Right atrium auricular region (tissue), 2 donors: ENCODE data around the gene MRPL55. TPM values are rescaled to one million over a fixed set of nuclear protein-coding genes. Genes with fewer than 3 reads are reported as not detected.
A peak's percentile ranks its signal among the peaks of the same experiment; 100 is the strongest.

Experiments used
- DNase-seq: peaks from one replicate; pipeline ENCODE4 v3.0.0-alpha.2; 2019; ENCODE audit warnings: low spot score
- H3K27ac ChIP-seq, 2 donors: fragments of 200-600 bp; sonication (generic); 1 replicate in 1 of 2; 2 replicates in 1 of 2; pipeline ENCODE4 v1.5.1; 2016 to 2019
- H3K27me3 ChIP-seq, 2 donors: fragments of 200-600 bp; sonication (generic); one replicate each; pipeline versions ENCODE4 v1.5.1 to v1.6.0; 2017 to 2019
- H3K36me3 ChIP-seq: fragments of 200-600 bp; sonication (generic); one replicate; pipeline ENCODE4 v1.5.1; 2016
- H3K4me1 ChIP-seq, 2 donors: fragments of 200-600 bp; sonication (generic); one replicate each; pipeline versions ENCODE4 v1.5.1 to v1.6.0; 2017 to 2019
- H3K4me3 ChIP-seq, 2 donors: fragments of 200-600 bp; sonication (generic); 1 replicate in 1 of 2; 2 replicates in 1 of 2; pipeline ENCODE4 v1.5.1; 2017 to 2019; ENCODE audit warnings: mild to moderate bottlenecking in 1 of 2, moderate library complexity in 1 of 2
- H3K9me3 ChIP-seq, 2 donors: fragments of 200-600 bp; sonication (generic); one replicate each; pipeline ENCODE4 v1.5.1; 2019
- total RNA-seq, 2 donors: library from RNA; depleted of rRNA; stranded (reverse); fragments of >200 nt; gene quantifications; one replicate each; pipeline ENCODE4 v1.1.0, GENCODE V29; 2016
- TF ChIP-seq, protein P1 (sequence below), 2 donors: fragments of 200-600 bp; sonication (generic); IDR thresholded peaks; one replicate each; pipeline ENCODE4 v1.5.1; 2019; ENCODE audit warnings: antibody characterized with exemption in 2 of 2

MRPL55 gene
- total RNA-seq, 2 donors from 2014 or later = 76.6 to 81.2 TPM

DNA sequence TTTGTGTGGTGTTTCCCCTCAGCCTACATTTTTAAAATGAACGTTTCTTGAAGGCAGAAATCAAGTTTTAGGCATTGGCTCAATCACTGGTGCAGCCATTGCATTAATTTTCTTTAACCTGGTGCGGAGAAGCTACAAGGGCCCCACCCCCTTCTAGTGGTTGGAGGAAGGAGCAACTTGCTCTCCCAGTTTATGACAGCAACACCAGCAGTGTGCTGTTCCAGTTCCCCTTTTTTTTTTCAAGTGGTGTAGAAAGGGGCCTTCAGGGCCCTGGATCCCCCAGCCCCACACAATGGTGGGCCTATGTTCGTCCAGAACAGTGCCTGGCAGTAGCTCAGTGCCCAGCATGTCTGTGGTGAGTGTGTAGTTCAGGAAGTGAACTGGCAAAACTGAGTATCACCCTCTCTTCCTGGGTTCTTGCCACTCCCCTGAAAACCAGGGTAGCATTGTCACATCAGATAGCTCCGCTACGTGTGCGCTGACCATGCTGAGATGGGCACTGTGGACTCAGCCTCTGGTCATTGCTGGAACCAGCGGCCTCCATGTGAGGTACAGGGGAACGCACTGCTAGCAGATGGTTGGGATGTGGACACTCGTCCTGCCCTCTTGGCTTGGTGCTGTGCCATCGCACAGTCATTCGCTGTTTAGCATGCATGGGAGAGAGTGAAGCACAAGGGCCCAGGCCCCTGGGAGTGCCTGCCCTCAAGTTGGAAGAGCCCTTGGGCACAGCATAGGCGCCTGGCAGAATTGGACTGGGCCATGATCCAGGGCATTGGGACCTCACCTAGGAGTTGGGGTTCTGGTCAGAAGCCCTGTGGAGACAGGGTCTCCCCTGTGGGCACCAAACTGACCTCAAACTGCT, 19.3 kb downstream of the MRPL55 start:
- peaks cover 5% of the 10 kb centered on the region for H3K36me3 ChIP-seq
- H3K27ac ChIP-seq = peak overlapping the region in 1 of 2 donors; percentile 22
- peaks cover 0 to 87% of the 10 kb centered on the region in 2 donors for H3K4me1 ChIP-seq
- no peaks in the 10 kb centered on the region for H3K27me3 ChIP-seq
- H3K9me3 ChIP-seq = peaks cover 0 to 10% of the 10 kb centered on the region in 2 donors
- TF ChIP-seq, protein P1, sequence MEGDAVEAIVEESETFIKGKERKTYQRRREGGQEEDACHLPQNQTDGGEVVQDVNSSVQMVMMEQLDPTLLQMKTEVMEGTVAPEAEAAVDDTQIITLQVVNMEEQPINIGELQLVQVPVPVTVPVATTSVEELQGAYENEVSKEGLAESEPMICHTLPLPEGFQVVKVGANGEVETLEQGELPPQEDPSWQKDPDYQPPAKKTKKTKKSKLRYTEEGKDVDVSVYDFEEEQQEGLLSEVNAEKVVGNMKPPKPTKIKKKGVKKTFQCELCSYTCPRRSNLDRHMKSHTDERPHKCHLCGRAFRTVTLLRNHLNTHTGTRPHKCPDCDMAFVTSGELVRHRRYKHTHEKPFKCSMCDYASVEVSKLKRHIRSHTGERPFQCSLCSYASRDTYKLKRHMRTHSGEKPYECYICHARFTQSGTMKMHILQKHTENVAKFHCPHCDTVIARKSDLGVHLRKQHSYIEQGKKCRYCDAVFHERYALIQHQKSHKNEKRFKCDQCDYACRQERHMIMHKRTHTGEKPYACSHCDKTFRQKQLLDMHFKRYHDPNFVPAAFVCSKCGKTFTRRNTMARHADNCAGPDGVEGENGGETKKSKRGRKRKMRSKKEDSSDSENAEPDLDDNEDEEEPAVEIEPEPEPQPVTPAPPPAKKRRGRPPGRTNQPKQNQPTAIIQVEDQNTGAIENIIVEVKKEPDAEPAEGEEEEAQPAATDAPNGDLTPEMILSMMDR (IDR thresholded peaks at IDR 0.05) = no peak
- no peak overlapping the region for H3K4me3 ChIP-seq
- no peak for DNase-seq

DNA sequence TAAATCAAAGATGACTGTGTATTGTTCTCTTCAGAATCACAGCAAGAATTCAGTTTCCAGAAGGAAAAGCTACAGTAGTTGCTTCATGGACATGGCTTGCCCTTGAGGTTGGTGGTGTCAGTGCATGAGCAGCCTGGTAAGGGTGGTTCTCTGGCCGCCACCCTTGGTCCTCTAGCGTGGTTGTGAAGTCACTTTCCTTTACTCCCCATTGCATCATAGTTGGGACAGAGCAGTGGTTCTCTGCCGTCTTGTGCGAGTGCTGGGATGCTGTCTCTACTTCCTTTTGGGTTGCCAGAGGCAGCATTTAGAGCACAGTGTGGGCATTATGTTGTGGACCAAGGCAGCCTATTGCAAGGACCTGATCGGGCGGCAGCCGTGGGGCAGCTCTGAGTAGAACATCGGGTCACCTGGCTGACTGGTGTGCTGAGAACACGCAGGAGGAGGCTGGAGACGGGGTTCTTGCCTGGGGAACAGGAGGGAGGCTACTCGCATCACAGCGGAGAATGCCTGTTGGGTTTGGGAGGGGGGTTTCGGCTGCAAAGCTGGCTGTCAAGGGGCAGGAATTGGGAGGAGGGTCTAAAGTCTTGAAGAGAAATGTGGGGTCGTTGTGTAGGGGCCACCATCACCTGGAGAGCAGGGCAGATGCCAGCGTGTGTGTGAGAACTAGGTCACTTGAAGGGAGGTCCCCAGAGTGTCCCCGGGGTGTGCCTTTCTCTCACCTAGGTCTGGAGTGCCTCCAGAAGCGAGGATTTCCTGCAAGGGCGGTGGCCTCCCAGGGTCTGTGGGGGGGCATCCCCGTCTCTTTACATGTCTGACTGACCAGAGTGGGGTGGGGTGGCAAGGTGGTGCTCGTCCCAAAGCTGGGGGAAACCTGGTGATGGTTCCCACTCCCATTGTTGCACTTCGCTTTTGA, 20.3 kb downstream of the MRPL55 start:
- Histone ChIP-seq H3K4me3 (no peak overlapping the region), H3K4me1 (peaks cover 0 to 96% of the 10 kb centered on the region in 2 donors), H3K27me3 (no peaks in the 10 kb centered on the region), H3K27ac (peak overlapping the region; percentile 67 to 97), H3K36me3 (peaks cover 5% of the 10 kb centered on the region), H3K9me3 (peaks cover 0 to under 1% of the 10 kb centered on the region in 2 donors)
- TF ChIP-seq, protein P1 (IDR thresholded peaks at IDR 0.05) = no peak
- DNase-seq = no peak

DNA sequence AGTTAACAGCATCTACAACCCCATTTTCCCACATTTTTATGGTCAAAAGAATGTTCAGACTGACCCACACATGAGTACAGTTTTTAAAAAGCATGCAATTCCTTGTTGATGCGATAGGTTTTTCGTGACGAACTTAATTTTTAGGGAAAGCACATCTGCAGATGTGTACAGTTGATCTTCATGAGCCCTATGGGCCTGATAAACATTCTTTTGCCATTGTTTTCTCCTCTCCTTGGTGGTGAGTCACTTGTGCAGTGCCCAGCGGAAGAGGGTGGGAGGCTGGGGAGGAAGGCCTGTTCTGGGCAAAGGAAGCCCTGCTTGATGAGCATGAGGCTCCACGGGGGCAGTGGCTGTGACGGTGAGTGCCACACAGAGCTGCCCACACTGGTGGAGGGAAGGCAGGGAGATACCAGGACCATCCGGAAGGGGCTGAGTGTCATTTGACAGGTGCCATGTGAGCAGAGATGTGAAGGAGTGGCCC, 21.3 kb downstream of the MRPL55 start:
- Histone ChIP-seq H3K4me3 (no peak overlapping the region), H3K27ac (peak overlapping the region; percentile 67 to 97), H3K9me3 (no peaks in the 10 kb centered on the region), H3K36me3 (peaks cover 12% of the 10 kb centered on the region), H3K4me1 (peaks cover 0 to 94% of the 10 kb centered on the region in 2 donors), H3K27me3 (no peaks in the 10 kb centered on the region)
- DNase-seq = no peak
- TF ChIP-seq, protein P1 (IDR thresholded peaks at IDR 0.05) = no peak

DNA sequence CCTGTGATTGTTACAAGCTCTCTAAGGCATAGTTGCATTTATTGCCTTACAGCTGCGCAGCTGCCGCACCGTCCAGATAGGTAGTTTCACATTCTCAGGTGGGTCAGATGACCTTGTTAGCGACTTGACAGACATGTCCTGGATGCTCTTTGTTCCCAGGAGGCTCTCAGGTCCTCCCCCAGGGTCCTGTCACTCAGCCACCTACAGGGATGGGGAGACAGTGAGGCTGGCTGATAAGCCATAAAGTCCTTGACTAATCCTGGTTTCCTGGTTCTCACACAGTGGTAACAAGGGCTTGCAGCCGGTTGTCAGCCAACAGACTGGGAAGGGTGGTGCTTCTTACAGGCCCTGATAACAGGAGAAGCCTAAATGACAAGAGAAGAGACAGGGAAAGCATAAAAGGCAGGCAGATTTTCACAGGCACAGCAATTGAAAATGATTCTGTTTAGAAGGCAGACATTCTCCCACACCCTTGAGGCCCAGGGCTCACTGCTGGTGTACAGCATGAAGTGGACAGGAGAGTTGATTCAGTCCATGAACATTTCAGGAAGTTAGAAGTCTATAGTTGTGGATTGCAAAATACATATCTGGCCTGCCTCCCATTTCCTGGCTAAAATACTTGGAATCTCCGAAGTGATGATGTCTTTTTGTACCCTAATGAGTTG, 23.7 kb downstream of the MRPL55 start:
- DNase-seq = no peak
- TF ChIP-seq, protein P1 (IDR thresholded peaks at IDR 0.05) = no peak
- Histone ChIP-seq H3K4me1 (peaks cover 0 to 84% of the 10 kb centered on the region in 2 donors), H3K27ac (peak overlapping the region; percentile 96 to 97), H3K9me3 (no peaks in the 10 kb centered on the region), H3K4me3 (peak overlapping the region in 1 of 2 donors; percentile 78), H3K27me3 (no peaks in the 10 kb centered on the region), H3K36me3 (peaks cover 12% of the 10 kb centered on the region)

DNA sequence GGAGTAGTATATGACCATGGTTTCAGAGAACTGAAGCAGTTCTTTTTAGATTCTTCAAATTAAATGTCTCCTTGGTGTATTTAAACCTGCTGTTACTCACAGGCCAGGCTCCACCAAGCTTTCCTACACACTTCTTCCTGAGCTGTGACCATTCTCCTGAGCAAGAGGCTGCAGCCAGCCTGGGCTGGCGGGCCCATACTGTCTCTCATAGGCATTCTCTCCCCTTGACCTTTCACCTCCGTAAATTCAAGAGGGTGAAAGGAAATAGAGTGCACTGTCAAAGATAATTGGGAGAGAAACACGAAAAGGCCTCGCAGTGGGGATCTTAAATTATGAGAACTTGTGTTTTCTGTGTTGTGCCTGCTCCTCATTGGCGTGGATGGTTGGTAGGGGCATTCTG, 24.3 kb downstream of the MRPL55 start:
- DNase-seq = no peak
- no peaks in the 10 kb centered on the region for H3K9me3 ChIP-seq
- no peaks in the 10 kb centered on the region for H3K27me3 ChIP-seq
- H3K4me3 ChIP-seq = peak overlapping the region; percentile 78 to 100
- H3K4me1 ChIP-seq = peaks cover 0 to 78% of the 10 kb centered on the region in 2 donors
- peak overlapping the region; percentile 96 to 97 for H3K27ac ChIP-seq
- H3K36me3 ChIP-seq = peaks cover 12% of the 10 kb centered on the region
- TF ChIP-seq, protein P1 (IDR thresholded peaks at IDR 0.05) = no peak
